Measurements from ENCODE around the gene TSKS. TPM values are rescaled to one million over a fixed set of nuclear protein-coding genes. Genes with fewer than 3 reads are reported as not detected.

Gene TSKS, protein sequence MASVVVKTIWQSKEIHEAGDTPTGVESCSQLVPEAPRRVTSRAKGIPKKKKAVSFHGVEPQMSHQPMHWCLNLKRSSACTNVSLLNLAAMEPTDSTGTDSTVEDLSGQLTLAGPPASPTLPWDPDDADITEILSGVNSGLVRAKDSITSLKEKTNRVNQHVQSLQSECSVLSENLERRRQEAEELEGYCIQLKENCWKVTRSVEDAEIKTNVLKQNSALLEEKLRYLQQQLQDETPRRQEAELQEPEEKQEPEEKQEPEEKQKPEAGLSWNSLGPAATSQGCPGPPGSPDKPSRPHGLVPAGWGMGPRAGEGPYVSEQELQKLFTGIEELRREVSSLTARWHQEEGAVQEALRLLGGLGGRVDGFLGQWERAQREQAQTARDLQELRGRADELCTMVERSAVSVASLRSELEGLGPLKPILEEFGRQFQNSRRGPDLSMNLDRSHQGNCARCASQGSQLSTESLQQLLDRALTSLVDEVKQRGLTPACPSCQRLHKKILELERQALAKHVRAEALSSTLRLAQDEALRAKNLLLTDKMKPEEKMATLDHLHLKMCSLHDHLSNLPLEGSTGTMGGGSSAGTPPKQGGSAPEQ
- total RNA-seq: not detected

DNA sequence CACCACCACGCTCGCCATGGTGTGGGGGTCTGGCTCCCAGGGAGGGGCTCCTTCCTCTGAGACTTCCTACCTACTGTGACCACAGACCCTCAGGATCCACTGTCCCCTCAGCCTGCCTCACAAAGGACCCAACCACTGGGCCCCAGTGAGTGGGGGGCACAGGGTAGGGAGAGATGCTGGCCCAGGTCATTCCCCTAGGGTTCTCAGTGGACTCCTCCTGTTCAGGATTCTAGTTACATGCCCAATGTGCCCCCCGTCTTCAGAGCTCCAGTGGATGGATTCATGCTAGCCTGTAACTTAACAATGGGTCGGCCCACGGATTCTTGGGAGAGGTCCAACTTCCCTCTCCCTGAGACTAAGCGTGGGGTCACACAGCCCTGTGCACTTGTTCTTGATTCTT is at the start of gene TSKS:
TSS of gene TSKS (minus strand) at position 77 of the 400 bp plus-strand sequence. CDS start at position 18, 59 bp downstream.
- H3K27me3 ChIP-seq: no peaks in the 10 kb centered on the region
- no peaks in the 10 kb centered on the region for H3K36me3 ChIP-seq
- H3K4me3 ChIP-seq: no peak within 1 kb of the TSS
- DNase-seq (ENCODE audit: low spot score in 2 of 2): no peak
- peaks cover 8 to 9% of the 10 kb centered on the region in 2 donors for H3K4me1 ChIP-seq
- H3K27ac ChIP-seq: no peak within 1 kb of the TSS
- intact Hi-C loops (cut with DNase I): no loop called here
- H3K9me3 ChIP-seq: no peaks in the 10 kb centered on the region
- TF ChIP-seq, protein P1, sequence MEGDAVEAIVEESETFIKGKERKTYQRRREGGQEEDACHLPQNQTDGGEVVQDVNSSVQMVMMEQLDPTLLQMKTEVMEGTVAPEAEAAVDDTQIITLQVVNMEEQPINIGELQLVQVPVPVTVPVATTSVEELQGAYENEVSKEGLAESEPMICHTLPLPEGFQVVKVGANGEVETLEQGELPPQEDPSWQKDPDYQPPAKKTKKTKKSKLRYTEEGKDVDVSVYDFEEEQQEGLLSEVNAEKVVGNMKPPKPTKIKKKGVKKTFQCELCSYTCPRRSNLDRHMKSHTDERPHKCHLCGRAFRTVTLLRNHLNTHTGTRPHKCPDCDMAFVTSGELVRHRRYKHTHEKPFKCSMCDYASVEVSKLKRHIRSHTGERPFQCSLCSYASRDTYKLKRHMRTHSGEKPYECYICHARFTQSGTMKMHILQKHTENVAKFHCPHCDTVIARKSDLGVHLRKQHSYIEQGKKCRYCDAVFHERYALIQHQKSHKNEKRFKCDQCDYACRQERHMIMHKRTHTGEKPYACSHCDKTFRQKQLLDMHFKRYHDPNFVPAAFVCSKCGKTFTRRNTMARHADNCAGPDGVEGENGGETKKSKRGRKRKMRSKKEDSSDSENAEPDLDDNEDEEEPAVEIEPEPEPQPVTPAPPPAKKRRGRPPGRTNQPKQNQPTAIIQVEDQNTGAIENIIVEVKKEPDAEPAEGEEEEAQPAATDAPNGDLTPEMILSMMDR (IDR thresholded peaks at IDR 0.05): no peak

DNA sequence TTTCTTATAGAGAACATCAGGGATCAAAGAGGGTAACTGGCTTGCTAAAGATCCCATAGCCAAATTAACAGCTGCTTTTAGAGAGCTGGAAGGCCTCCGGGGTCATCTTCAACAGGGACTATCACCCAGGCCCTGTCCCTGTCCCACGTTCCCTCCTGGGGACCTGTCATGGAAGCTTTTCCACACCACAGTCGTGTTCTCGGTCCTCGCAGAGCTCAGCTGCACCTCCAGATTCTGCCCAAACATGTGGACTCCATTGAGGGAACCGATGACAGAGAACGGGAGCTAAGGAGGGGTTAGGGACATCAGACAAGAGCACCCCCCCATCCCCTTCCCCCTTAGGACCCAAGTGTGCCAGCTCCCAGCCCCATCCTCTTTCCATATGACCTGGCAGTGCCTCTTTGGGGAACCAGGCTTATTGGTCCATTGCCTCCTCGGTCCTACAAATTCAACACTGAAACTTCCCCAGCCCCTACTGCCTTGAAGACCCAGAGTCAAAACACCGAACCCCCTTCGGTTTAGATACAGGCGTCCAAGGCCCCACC is 49.4 kb upstream of the TSKS start:
- TF ChIP-seq, protein P1 (IDR thresholded peaks at IDR 0.05): no peak
- no peaks in the 10 kb centered on the region for H3K9me3 ChIP-seq
- no peaks in the 10 kb centered on the region for H3K36me3 ChIP-seq
- H3K27ac ChIP-seq: peak overlapping the region; percentile 70 to 83
- no peaks in the 10 kb centered on the region for H3K27me3 ChIP-seq
- intact Hi-C loops (cut with DNase I): no loop called here
- no peak for DNase-seq (ENCODE audit: low spot score in 2 of 2)
- peak overlapping the region; percentile 55 to 73 for H3K4me3 ChIP-seq
- peaks cover 6 to 25% of the 10 kb centered on the region in 2 donors for H3K4me1 ChIP-seq

DNA sequence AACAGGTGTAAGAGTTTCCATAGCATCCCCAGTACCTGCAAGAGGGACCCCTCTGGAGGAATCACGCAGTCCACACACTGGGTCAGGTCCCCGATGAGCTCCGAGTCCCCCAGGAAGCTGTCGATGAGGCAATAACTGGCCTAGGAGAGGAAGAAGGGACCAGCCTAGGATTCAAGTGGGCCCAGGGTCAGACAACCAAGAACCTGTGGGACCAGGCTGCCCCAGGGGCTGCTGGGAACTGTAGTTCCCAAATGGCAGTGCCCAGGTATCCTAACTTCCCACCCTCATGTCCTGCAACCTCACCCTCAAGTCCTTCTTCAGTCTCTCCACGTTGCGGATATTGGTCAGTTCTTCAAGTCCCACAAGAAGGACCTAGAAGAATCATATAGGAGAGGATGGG is 48.2 kb upstream of the TSKS start:
- H3K27ac ChIP-seq: no peak overlapping the region
- TF ChIP-seq, protein P1 (IDR thresholded peaks at IDR 0.05): no peak
- no peaks in the 10 kb centered on the region for H3K27me3 ChIP-seq
- H3K36me3 ChIP-seq: peaks cover 0 to 4% of the 10 kb centered on the region in 2 donors
- no peak for DNase-seq (ENCODE audit: low spot score in 2 of 2)
- intact Hi-C loops (cut with DNase I): no loop called here
- no peak overlapping the region for H3K4me3 ChIP-seq
- H3K4me1 ChIP-seq: peaks cover 6 to 19% of the 10 kb centered on the region in 2 donors
- H3K9me3 ChIP-seq: no peaks in the 10 kb centered on the region

DNA sequence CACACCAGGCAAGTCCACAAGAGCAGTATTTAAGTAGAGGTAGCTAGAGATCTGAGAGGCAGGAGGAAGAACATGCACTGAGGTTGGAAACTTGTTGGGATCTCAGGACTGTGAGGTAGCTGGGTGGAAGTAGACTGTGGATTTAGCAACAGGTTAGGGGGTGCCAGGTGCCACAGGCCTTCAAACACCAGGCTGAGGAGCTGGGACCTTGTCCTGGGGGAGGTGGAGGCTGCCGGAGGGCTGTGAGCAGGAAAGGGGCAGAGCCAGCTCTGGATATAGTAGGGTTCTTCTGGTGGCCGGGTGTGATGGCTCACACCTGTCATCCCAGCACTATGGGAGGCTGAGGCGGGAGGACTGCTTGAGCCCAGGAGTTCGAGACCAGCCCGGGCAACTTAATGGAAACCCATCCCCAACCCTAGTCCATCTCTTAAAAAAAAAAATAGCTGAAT is 46.9 kb upstream of the TSKS start:
- peaks cover 6 to 19% of the 10 kb centered on the region in 2 donors for H3K4me1 ChIP-seq
- H3K27ac ChIP-seq: peak overlapping the region; percentile 77
- H3K36me3 ChIP-seq: peaks cover 11 to 14% of the 10 kb centered on the region in 2 donors
- intact Hi-C loops (cut with DNase I): loop anchor here (2.0 kb wide), 2 partner anchors 59 kb away; no protein-coding TSS in a partner anchor
- DNase-seq (ENCODE audit: low spot score in 2 of 2): no peak
- H3K4me3 ChIP-seq: peak overlapping the region; percentile 71 to 80
- H3K27me3 ChIP-seq: no peaks in the 10 kb centered on the region
- TF ChIP-seq, protein P1 (IDR thresholded peaks at IDR 0.05): no peak
- H3K9me3 ChIP-seq: no peaks in the 10 kb centered on the region

DNA sequence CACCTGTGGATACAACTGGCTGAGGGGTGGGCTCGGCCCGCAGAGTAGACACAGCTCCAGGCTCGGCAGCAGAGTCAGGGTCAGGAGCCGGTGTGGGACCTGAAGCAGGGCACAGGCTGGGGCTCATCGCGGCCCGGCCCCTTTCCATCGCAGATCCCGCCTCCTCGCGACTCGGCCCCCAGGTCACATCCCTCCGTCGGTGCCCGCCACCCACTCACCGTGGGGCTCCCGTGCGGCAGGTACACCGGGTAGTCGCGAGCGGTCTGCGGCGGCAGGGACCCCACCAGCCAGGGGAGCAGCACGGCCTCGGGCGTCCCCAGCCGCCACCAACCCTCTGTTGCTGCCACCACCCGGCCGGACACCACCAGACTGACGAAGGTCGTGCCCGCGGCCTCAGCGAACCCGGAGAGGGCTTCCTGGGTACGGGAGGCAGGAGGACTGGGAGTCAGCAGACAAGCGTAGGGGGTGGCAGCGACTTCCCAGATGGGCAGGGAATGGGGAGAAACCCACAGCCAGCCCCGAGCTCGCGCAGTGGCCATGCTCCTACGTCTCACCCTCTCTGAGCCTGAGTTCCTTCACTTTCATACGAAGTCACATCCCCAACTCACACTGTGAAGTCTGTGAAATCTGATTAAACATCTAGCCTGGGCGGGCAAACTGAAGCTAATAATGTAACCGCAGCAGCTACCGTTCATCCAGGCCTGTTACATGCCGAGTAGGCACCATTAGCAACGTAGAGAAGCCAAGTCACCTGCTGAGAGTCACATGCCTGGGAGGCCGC is 46.2 kb upstream of the TSKS start:
- peaks cover 6 to 17% of the 10 kb centered on the region in 2 donors for H3K4me1 ChIP-seq
- no peaks in the 10 kb centered on the region for H3K27me3 ChIP-seq
- intact Hi-C loops (cut with DNase I): loop anchor here (2.0 kb wide), 2 partner anchors 59 kb away; no protein-coding TSS in a partner anchor
- TF ChIP-seq, protein P1 (IDR thresholded peaks at IDR 0.05): peak in 2 of 3 experiments; percentile 23 to 41
- DNase-seq (ENCODE audit: low spot score in 2 of 2): peak in 1 of 2 donors; percentile 80
- H3K27ac ChIP-seq: peak overlapping the region; percentile 77
- peaks cover 17 to 20% of the 10 kb centered on the region in 2 donors for H3K36me3 ChIP-seq
- H3K4me3 ChIP-seq: peak overlapping the region; percentile 71 to 80
- no peaks in the 10 kb centered on the region for H3K9me3 ChIP-seq

Data from ascending aorta (tissue), 2 donors.